Nephron (organoid): ENCODE measurements around the gene CDCA4.

ENCODE experiments used
- H3K27ac Mint-ChIP-seq, 3 experiments: 2 replicates each; pipeline ENCODE4 v1.8.0; 2020; ENCODE audit warnings: mixed read lengths in 3 of 3, mild to moderate bottlenecking in 2 of 3, moderate library complexity in 1 of 3
- H3K27me3 Mint-ChIP-seq: 2 replicates; pipeline ENCODE4 v1.8.0; 2021; ENCODE audit warnings: low read depth, mild to moderate bottlenecking, moderate library complexity, mixed read lengths
- H3K36me3 Mint-ChIP-seq: 2 replicates; pipeline ENCODE4 v1.8.0; 2020; ENCODE audit warnings: low read depth, mixed read lengths
- H3K4me1 Mint-ChIP-seq: 2 replicates; pipeline ENCODE4 v1.8.0; 2020; ENCODE audit warnings: mixed read lengths
- H3K4me3 Mint-ChIP-seq, 3 experiments: 2 replicates each; pipeline ENCODE4 v1.8.0; 2020; ENCODE audit warnings: mild to moderate bottlenecking in 3 of 3, mixed read lengths in 3 of 3, moderate library complexity in 2 of 3
- H3K9me3 Mint-ChIP-seq: 2 replicates; pipeline ENCODE4 v1.8.0; 2020; ENCODE audit warnings: mixed read lengths
- CTCF ChIP-seq, 3 experiments: fragments of 200-600 bp; sonication (generic); IDR thresholded peaks; one replicate each; pipeline ENCODE4 v1.5.0; 2021; ENCODE audit warnings: antibody characterized with exemption in 3 of 3; ENCODE audit not compliant: unreplicated experiment in 3 of 3

The CDCA4 gene

DNA sequence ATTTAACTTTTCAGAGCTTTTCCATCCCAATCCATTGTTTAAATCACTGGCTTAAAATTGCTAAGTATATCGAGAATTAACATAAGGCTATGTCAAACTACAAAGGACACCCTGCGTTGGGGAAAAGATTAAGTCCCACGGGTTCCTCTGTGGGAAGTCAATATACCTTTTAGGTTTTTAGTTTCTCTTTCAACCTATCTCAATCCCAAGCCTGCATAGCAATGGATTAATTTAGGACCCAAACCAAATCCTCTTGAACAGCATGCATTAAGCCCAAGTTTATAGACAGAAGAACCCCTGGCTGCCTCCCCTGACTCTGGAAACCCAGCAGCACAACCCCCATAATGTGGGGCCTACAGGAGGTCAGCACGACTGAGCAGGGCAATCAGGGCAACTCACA lies 6.3 kb downstream of the CDCA4 start:
- Mint-ChIP-seq H3K4me1 (peaks cover 73% of the 10 kb centered on the region), H3K9me3 (no peaks in the 10 kb centered on the region), H3K27ac (peak overlapping the region in 2 of 3 experiments; percentile 20 to 68), H3K36me3 (peaks cover 4% of the 10 kb centered on the region), H3K27me3 (no peaks in the 10 kb centered on the region), H3K4me3 (peak overlapping the region in 1 of 3 experiments; percentile 11)
- no peak for TF ChIP-seq CTCF (IDR thresholded peaks at IDR 0.05; ENCODE audit: unreplicated experiment in 3 of 3)

DNA sequence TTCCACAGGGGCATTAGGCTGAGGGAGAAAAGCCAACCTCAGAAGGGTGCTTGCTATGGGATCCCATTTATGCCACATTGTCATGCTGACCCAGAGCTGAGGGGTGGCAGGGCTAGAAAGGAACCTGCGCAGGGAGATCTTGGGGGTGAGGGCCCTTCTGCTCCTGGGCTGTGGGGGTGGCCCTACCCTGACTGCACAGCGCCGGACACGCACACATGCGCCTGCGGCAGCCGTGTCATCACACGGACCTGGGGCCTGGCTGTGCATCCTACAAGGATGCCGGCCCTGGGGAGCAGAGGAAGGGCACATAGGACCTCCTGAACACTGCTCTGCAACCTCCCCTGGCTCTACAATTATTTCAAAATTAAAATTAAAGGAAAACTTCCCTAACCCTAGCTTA lies 6.9 kb downstream of the CDCA4 start:
- no peaks in the 10 kb centered on the region for H3K9me3 Mint-ChIP-seq
- peak overlapping the region; percentile 12 to 68 (median 34) for H3K27ac Mint-ChIP-seq
- H3K4me3 Mint-ChIP-seq: no peak overlapping the region
- H3K4me1 Mint-ChIP-seq: peaks cover 71% of the 10 kb centered on the region
- peaks cover 9% of the 10 kb centered on the region for H3K36me3 Mint-ChIP-seq
- no peaks in the 10 kb centered on the region for H3K27me3 Mint-ChIP-seq
- no peak for TF ChIP-seq CTCF (IDR thresholded peaks at IDR 0.05; ENCODE audit: unreplicated experiment in 3 of 3)

DNA sequence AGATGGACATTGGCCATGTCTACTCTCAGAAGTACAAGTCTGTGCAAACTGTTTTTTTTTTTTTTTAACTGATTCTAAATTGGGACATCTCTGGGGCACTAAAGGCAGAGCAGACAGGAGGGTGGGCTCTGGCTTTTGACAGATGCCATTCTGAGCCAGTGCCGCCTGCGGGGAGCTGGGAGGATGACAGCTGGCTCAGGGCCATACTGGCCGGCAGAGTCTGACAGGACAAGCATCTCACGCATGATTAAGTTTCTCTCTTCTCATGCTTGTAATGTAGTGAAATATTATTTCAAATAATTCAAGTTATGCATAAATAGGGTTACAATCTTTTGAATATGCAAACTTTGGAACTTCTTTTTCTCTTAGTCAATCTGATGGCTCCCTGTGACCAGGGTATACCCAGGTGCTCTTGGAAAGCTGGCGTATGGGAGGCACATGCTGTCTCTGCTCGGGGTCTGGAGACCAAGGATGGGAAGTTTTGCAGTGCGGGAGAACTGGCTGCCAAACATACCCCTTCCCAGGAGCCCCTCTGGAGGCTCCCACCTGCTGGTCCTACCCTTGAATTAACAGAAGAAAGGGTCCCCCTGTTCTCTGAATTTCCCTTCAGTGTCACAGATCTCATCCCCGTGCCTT lies 7.6 kb downstream of the CDCA4 start:
- Mint-ChIP-seq H3K9me3 (no peaks in the 10 kb centered on the region), H3K4me3 (peak overlapping the region in 1 of 3 experiments; percentile 30), H3K36me3 (peaks cover 9% of the 10 kb centered on the region), H3K27ac (peak overlapping the region; percentile 25 to 68 (median 34)), H3K27me3 (no peaks in the 10 kb centered on the region), H3K4me1 (peaks cover 65% of the 10 kb centered on the region)
- TF ChIP-seq CTCF (IDR thresholded peaks at IDR 0.05; ENCODE audit: unreplicated experiment in 3 of 3): peak in 1 of 3 experiments; percentile 18

GRCh38 chr14:105012171-105012985 lies 8.5 kb downstream of the CDCA4 start:
- no peaks in the 10 kb centered on the region for H3K27me3 Mint-ChIP-seq
- peaks cover 9% of the 10 kb centered on the region for H3K36me3 Mint-ChIP-seq
- peaks cover 58% of the 10 kb centered on the region for H3K4me1 Mint-ChIP-seq

GRCh38 chr14:105011312-105011990 lies 9.4 kb downstream of the CDCA4 start:
- Mint-ChIP-seq H3K27me3 (no peaks in the 10 kb centered on the region), H3K27ac (peak overlapping the region in 2 of 3 experiments; percentile 37 to 63), H3K4me3 (peak overlapping the region in 1 of 3 experiments; percentile 22), H3K36me3 (peaks cover 11% of the 10 kb centered on the region), H3K4me1 (peaks cover 52% of the 10 kb centered on the region), H3K9me3 (no peaks in the 10 kb centered on the region)
- no peak for TF ChIP-seq CTCF (IDR thresholded peaks at IDR 0.05; ENCODE audit: unreplicated experiment in 3 of 3)

More at GRCh38 chr14:105012171-105012985, 8.5 kb downstream of the CDCA4 start:
- Mint-ChIP-seq H3K27ac (peak overlapping the region in 2 of 3 experiments; percentile 37 to 63), H3K4me3 (peak overlapping the region in 1 of 3 experiments; percentile 22), H3K9me3 (no peaks in the 10 kb centered on the region)
- TF ChIP-seq CTCF (IDR thresholded peaks at IDR 0.05; ENCODE audit: unreplicated experiment in 3 of 3): no peak
